Epithelial cell of esophagus (primary cell): ENCODE measurements around the gene CLCN4.

Experiments used
- DNase-seq: peaks from one replicate; pipeline ENCODE4 v3.0.0; 2010; ENCODE audit warnings: low read depth
- H3K4me3 ChIP-seq: 2 replicates; pipeline ENCODE4 v1.5.1; 2011; ENCODE audit warnings: mild to moderate bottlenecking, low read length, control low read depth
- CTCF ChIP-seq: IDR thresholded peaks from 2 replicates; pipeline ENCODE4 v1.5.1; 2011; ENCODE audit warnings: low read depth, mild to moderate bottlenecking, low read length, control low read depth, inconsistent platforms; ENCODE audit not compliant: insufficient read depth; ENCODE audit errors: missing control alignments

The CLCN4 gene

GRCh38 chrX:10126834-10127233 lies 29.9 kb upstream of the CLCN4 start:
- DNase-seq, result no peak
- TF ChIP-seq CTCF, result no peak
- no peak overlapping the region for H3K4me3 ChIP-seq

GRCh38 chrX:10128386-10128785 lies 28.4 kb upstream of the CLCN4 start:
- TF ChIP-seq CTCF, result no peak
- no peak overlapping the region for H3K4me3 ChIP-seq
- DNase-seq, result no peak

GRCh38 chrX:10129229-10129628 lies 27.5 kb upstream of the CLCN4 start:
- no peak for DNase-seq
- no peak overlapping the region for H3K4me3 ChIP-seq
- no peak for TF ChIP-seq CTCF

GRCh38 chrX:10130354-10130753 lies 26.4 kb upstream of the CLCN4 start:
- no peak for DNase-seq
- no peak overlapping the region for H3K4me3 ChIP-seq
- no peak for TF ChIP-seq CTCF

GRCh38 chrX:10133980-10134676 lies 22.6 kb upstream of the CLCN4 start:
- TF ChIP-seq CTCF, result no peak
- DNase-seq, result no peak
- H3K4me3 ChIP-seq, result no peak overlapping the region

- no peak overlapping the region for H3K4me3 ChIP-seq
- TF ChIP-seq CTCF, result no peak
- no peak for DNase-seq
These were observed 21.9 kb upstream of the CLCN4 start for GRCh38 chrX:10134921-10135320.
